ENCODE results near the gene MCAM.

The MCAM gene

DNA sequence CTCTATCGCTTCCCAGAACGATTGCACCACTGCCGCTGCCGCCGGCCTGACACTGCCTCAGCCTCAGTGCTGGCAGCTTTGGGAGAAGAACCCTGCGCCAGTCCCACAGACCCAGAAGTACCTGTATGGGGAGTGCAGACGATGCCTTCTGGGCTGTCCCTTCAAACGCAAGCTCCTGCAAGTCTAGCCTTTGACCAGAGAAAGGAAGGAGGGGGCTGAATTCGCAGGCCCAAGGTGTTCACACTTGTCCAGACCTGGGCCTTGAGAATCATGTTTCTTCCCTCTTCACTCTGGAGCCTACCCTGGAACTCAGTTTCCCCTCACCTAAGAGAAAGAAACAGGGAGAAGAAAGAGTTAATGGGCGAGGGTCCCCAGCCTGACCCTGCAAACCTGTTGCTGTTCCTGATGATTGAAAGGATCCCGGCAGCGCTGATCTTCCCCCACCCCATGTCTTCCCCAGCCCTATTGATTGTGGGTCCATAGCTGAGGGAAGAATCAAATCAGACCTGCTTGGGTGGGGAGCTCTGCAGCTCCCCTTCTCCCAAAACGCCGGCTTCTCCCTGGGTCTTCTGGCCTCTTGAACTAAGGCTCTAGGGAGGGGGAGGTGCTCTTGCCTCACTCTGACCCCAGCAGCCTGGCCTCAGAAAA is 786 bp upstream of the MCAM start:
- in situ Hi-C loops (cut with HindIII; ENCODE audit: low sequenced_read_pairs): no loop called here
- TF ChIP-seq, protein P1, sequence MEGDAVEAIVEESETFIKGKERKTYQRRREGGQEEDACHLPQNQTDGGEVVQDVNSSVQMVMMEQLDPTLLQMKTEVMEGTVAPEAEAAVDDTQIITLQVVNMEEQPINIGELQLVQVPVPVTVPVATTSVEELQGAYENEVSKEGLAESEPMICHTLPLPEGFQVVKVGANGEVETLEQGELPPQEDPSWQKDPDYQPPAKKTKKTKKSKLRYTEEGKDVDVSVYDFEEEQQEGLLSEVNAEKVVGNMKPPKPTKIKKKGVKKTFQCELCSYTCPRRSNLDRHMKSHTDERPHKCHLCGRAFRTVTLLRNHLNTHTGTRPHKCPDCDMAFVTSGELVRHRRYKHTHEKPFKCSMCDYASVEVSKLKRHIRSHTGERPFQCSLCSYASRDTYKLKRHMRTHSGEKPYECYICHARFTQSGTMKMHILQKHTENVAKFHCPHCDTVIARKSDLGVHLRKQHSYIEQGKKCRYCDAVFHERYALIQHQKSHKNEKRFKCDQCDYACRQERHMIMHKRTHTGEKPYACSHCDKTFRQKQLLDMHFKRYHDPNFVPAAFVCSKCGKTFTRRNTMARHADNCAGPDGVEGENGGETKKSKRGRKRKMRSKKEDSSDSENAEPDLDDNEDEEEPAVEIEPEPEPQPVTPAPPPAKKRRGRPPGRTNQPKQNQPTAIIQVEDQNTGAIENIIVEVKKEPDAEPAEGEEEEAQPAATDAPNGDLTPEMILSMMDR (IDR thresholded peaks at IDR 0.05; ENCODE audit: low read depth, low read length, missing control alignments): no peak
- peak overlapping the region; percentile 56 for H3K4me3 ChIP-seq (ENCODE audit: low read depth, low read length)
- no peak for DNase-seq (ENCODE audit: low read depth)

DNA sequence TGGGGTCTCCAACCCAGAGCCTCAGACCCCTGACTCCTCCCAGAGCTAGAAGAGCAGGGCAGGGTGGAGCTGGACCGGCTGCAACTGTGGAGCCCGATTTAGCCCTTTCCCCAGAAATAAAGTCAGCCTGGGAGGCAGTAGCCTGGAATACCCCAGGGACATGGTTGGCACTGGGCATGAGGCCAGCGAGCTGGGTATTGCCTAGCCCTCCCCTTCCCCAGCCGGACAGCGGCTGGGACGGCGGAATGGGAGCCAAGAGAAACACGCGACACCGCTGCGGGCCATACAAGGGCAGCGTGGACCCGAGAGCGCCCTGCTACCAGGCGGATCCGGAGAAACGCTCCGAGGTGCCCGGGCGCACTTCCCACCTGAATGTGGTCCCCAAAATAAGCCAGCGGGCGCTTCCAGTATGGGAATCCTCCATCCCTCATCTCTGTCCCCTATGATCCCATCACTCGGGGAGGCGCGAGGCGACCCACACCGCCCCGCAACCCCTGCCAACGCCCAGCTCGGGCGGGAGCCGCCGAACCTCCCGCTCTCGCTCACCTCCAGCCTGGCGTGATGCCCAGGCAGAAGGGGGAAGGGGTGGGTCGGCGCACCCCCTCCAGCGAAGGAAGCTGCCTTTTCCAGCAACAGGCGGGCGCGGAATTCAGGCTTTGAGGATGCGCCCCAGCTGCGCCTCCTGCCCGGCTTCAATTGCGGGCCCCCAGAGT is 758 bp downstream of the MCAM start:
- DNase-seq (ENCODE audit: low read depth): no peak
- TF ChIP-seq, protein P1 (IDR thresholded peaks at IDR 0.05; ENCODE audit: low read depth, low read length, missing control alignments): no peak
- in situ Hi-C loops (cut with HindIII; ENCODE audit: low sequenced_read_pairs): no loop called here

DNA sequence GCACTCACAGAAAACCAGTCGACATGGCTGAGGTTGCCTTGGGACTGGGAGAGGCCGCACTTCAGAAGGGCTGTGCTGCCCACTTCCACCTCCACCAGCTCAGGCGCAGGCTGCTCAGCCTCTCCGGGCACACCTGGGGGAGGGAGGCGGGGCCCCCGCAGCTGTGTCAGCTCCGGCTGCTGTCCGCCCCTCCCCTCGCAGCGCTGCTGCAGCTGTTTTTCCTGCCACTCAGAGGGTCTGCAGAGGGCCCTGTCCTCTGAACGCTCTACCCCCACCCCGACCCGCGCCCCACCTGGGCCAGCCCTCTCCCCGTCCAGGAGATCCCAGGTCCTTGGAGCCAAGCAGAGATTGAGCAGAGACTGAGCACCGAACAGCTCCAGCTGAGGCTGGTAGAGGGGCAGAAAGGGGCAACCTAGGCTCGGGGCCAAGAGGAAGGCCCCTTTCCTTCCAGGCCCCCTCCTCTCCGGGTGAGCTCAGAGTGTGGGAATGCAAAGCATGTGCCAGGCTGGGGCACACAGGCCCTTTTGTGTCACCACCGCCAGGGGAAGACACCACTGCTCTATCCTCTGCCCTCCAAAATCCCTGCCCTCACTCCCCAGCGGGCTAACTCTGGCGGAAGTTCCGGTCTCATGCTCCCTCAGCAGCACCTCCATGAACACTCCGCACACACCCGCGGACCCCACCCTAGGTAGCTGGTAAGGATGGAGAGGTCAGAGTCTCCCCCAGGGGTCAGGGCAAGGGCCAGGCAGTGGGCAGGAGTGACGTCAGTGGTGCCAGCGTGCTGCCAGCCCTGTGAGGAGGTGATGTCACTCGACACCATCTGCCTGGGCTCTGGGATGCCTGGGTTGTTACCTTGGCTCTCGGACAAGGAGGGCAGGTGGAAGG is 1.6 kb downstream of the MCAM start:
- DNase-seq (ENCODE audit: low read depth): no peak
- TF ChIP-seq, protein P1 (IDR thresholded peaks at IDR 0.05; ENCODE audit: low read depth, low read length, missing control alignments): no peak
- peak overlapping the region; percentile 56 for H3K4me3 ChIP-seq (ENCODE audit: low read depth, low read length)
- in situ Hi-C loops (cut with HindIII; ENCODE audit: low sequenced_read_pairs): no loop called here

More for the DNA sequence above, 758 bp downstream of the MCAM start:
- H3K4me3 ChIP-seq (ENCODE audit: low read depth, low read length): peak overlapping the region; percentile 56

DNA sequence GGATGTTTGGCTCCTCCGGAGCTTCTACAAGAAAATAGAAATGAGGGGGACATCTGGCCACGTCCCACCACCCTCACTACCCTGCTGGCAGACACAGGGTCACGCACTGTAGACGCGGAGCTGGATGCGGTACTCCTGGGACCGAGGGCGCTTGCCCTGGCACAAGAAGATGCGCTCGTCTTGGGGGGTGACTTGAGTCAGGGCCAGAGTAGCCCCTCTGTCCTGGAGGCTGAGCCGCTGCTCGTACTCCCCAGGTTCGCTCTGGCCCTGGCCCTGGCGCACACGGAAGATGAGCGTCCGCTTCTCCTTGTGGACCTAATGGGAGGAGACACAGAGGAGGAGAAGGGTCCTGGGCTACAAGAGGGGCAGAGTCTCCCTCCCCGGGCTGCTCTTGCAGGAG is 2.2 kb downstream of the MCAM start:
- no peak for DNase-seq (ENCODE audit: low read depth)
- H3K4me3 ChIP-seq (ENCODE audit: low read depth, low read length): no peak overlapping the region
- in situ Hi-C loops (cut with HindIII; ENCODE audit: low sequenced_read_pairs): no loop called here
- TF ChIP-seq, protein P1 (IDR thresholded peaks at IDR 0.05; ENCODE audit: low read depth, low read length, missing control alignments): no peak

DNA sequence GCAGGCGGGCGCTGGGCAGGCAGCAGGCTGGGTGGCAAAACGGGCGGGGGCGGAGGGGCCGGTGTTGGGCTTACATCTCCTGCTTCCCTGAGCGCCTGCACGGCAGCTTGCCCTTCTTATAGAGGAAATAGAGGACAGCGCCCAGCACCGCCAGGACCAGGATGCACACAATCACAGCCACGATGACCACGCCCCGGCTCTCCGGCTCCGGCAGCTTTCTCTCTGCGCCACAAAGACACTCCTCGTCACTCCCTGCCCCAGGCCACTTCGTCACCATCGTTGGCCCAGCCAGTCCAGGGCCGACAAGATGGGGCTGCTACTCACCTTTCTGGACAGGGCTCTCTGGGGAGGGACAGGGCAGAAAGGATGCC is 6.3 kb downstream of the MCAM start:
- no peak for DNase-seq (ENCODE audit: low read depth)
- in situ Hi-C loops (cut with HindIII; ENCODE audit: low sequenced_read_pairs): no loop called here

More for the DNA sequence above, 6.3 kb downstream of the MCAM start:
- TF ChIP-seq, protein P1 (IDR thresholded peaks at IDR 0.05; ENCODE audit: low read depth, low read length, missing control alignments): no peak
- no peak overlapping the region for H3K4me3 ChIP-seq (ENCODE audit: low read depth, low read length)
